HG02884 (cell line): ENCODE data around the gene DLX6.

Source experiments
- ATAC-seq: cut with Tn5 transposase; IDR thresholded peaks from one replicate; pipeline ENCODE4 v1.9.1; 2021; ENCODE audit warnings: mild to moderate bottlenecking, moderate library complexity; ENCODE audit not compliant: unreplicated experiment

Gene DLX6

DNA sequence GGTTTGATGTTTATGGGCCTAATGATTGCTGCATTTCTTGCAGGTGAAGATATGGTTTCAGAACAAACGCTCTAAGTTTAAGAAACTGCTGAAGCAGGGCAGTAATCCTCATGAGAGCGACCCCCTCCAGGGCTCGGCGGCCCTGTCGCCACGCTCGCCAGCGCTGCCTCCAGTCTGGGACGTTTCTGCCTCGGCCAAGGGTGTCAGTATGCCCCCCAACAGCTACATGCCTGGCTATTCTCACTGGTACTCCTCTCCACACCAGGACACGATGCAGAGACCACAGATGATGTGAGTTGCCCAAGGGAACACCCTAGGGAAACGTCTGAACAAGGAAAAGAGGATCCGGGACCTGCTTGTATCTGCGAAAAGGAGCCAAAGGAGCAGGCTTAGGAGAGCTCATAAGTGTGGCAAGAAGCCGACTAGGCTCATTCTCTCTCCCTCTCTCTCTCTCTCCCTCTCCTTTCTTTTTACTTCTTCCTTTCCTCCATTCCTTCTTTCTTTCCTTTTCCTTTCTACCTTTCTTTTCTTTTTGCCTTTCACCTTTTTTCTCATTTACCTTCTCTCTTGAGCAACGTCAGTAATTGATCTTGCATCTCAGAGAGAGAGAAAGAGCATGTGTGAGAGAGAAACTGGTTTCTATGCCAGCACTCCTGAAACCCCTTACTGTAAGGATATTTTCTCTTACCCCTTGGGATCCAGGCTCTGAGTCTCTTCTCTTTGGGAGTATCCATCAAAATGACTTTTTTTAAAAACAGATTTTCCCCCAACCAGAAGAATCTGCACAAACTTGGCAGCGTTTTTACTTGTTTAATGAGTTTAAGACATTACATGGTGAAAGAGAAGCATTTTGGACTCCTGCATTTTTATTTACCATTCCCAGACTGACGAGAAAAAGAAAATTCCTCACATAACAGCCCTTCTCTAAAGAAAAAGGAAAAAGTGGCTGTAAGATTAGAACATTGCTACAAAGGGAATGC, 4.7 kb downstream of the DLX6 start:
- ATAC-seq: no peak

DNA sequence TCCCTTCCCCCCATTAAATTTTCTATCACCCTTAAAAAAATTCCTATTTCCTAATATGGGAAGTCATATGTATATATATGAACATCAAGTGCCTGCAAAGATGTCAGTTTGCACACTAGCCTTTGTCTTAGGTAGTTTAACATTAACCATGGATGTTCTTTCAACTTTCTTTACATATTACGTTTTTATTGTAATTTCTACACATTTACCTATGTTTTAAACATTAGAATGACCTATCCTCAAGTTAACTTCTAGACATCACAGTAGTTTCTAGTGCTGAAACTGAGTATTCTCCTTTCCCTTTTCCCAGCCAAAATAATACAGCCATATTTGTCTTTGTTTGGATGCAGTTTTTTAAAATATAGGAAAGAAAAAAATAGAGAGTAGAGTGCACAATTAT, 5.8 kb downstream of the DLX6 start:
- ATAC-seq: no peak

DNA sequence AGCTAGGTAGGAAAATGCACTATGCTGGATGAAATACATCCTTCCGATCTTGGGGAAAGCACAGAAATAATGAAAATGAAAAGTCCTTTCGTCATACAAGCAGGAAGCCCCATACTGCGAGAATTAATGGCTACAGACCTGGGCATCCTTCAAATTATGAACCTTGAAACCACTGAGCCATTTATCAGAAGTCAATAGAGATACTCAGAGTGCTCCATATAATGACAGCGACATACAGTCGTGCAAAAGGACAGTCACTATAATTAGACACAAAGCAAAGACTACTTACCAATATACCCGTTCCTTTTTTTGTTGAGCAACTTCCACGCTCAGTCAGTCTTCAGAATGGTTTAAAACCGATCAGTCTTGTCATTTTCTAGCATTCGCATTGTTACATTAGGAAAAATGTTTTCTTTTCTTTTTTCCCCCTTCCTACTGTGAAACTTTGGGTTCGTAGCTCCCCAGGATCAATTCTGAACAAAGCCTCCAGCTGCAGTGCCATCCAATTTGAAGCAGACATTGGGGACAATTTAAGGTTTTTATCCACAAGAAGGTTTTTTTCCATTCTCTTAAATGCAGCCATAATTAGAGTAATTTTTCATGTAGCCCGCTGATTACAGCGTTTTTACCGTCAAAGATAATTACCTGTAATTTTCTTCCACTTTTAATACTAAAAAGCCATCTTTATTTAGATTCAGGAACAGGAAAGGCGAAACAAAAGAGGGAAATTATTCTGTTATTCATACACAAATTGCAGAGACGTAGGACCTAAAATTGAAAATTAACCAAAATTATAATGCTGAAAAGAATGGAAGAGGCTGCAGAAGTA, 6.4 kb downstream of the DLX6 start:
- no peak for ATAC-seq

DNA sequence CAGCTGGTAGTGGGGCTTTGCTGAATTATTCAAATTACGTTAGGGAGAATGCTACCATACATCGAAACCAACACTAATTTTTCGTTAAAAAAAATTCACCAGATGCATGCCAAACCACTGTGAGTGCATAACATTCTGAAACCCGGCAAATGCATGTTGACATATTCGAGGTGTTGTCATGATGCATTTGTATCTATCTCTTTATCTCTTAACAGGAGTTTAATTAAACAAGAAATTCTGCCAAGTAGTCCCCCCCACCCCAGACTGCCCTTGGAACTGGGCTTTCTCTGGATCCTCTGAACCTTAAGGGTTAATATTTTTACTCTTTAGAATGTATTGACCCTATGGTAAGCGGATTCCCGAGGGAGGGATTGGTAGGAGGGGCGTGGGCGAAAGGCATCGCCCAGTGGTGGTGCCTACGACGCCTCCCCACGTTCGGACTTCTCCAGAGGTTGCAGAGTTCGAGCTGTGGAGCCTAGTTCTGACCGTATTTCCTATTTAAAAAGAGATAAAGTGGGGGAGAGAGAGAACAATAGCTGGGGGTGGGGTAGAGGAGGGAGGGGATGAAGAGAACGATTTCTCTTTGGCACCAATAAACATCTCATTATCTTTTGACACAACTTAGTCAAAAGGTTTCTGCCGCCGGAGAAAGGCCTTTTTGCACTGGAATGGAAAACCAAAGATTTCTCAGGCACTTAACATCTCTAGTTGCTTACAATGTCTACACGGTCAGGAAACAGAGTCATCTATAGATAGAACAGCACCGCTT, 7.2 kb downstream of the DLX6 start:
- no peak for ATAC-seq

GRCh38 chr7:97013134-97013844, 7.9 kb downstream of the DLX6 start:
- no peak for ATAC-seq

DNA sequence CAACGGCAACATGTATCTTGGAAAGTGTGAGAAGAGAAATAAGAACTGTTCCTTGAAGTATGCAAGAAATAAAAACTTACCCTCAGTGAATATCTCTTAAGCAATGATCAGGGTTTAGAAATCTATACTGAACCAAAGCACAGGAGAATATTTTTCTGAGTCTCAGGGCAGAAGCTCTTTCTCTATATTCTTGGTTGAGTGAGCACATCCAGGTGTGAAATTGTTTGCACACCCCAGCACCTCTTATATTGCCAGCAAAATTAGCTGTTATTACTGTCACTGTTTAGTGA, 8.4 kb downstream of the DLX6 start:
- no peak for ATAC-seq

DNA sequence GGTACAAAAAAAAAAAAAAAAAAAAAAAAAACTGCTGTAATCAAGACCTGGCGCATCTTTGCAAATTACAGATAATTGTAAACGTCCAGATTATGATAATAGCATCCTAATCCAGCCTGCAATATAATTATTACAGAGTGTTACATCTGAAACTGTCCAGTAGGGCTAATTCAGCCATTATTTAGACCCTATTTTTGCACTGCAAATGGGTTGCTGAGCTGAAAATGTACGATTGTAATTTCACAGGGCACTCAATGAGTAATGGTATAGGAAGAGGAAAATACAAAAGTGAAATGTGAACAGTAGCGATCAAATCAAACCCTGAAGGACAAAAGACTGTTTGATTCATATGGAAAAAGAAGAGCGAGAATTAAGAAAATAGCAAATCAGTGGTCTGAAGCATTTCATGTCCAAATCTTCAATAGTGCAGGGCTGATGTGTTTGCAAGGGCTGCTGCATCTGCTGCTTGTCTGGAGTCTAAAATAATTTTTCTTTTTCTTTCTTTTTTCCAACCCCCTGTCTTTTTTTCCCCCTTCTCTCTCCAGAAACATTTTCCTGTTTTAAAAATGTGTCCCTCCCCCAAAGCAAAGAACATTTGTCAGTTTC, 8.9 kb downstream of the DLX6 start:
- no peak for ATAC-seq

DNA sequence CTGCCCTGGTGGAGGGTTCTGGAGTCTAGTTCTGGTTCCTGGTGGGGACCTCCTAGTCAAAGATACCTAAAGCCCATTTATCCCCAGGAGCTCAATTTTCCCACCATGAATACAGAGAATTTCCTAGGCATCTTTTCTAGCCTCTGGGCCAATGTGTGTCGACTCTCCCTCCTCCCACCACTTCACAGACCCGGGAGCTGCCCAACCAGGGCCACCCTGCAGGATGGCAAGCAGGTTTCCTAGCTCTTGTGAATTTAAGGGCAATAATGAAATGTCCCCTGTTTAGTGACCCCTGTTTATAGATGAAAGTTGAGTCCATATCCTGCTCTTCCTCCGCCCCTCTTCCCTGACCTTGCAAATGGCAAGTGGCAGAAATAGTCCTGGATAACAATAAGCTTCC, 9.9 kb downstream of the DLX6 start:
- no peak for ATAC-seq

DNA sequence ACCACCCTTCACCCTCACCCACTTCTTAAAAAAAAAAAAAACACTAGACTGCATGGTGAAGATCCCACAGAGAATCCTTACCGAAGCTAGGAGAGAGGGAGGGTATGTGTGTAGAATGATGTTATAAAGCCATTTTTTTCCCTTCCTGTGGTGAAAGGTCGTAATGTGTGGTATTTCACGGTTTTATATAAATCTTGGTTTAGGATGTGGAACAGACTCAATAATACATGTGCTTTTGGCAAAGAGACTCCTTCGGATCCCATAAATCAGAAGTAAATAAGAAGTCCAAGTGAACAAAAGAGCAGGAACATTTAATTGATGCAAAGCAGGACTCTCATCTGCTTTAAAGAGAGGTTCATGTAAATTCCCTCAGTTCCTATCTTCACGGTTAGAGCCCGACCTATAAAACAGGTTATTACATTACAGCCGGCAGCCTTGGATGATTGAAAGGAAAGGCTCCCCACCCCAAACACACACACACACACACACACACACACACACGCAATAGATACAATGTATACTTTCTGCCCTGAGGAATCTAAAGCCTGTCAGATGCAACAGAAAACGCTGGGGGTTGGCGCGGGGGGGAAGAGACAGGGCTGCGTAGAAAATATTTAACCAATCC, 10.5 kb downstream of the DLX6 start:
- ATAC-seq: no peak

- no peak for ATAC-seq
Measured at GRCh38 chr7:97016381-97017191, 11.2 kb downstream of the DLX6 start.

GRCh38 chr7:97017192-97018125, 12.1 kb downstream of the DLX6 start:
- ATAC-seq: no peak

DNA sequence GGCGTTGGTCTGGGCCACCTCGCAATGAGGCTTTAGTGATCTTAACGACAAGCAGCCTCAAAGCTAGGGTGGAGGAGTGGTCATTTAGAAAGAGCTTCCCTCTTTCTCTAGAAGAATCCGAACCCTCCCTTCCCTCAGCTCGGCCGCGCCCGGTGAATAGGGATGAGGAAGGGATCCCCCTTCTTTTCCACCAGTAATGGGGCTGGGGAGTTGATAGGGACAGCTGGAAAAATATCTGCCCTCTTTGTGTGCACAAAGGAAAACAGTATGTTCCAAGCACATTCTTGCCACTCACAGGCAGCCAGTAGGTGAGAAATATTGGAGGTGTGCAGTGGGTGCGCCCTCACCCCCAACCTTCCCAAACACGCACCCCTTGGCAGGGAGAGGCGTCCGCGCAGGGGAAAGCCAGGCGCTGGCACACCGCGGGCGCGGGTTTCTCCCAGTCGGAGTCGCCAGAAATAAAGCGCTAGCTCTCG, 12.8 kb downstream of the DLX6 start:
- ATAC-seq: no peak

GRCh38 chr7:97018791-97019531, 13.6 kb downstream of the DLX6 start:
- ATAC-seq: no peak

- no peak for ATAC-seq
Measured at GRCh38 chr7:97019710-97020225, 14.4 kb downstream of the DLX6 start.

DNA sequence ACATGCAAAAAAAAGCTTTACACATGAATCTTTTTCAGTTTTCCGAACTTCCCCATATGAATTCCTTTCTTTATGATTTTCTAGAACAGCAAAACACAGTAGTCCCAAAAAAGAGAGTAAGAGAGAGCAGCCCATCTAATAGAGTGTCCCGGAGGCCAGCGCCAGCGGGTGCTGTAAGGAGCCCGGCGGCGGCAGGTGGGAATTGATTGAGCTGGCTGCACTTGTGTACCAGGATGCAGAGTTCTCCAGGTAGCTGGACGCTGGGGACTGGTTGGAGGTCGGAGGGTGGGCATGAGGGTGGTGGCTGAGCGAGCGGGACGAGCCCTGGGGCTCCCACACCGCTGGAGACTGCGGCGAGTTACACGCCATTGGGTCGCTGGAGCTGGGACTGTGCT, 15.2 kb downstream of the DLX6 start:
- no peak for ATAC-seq

DNA sequence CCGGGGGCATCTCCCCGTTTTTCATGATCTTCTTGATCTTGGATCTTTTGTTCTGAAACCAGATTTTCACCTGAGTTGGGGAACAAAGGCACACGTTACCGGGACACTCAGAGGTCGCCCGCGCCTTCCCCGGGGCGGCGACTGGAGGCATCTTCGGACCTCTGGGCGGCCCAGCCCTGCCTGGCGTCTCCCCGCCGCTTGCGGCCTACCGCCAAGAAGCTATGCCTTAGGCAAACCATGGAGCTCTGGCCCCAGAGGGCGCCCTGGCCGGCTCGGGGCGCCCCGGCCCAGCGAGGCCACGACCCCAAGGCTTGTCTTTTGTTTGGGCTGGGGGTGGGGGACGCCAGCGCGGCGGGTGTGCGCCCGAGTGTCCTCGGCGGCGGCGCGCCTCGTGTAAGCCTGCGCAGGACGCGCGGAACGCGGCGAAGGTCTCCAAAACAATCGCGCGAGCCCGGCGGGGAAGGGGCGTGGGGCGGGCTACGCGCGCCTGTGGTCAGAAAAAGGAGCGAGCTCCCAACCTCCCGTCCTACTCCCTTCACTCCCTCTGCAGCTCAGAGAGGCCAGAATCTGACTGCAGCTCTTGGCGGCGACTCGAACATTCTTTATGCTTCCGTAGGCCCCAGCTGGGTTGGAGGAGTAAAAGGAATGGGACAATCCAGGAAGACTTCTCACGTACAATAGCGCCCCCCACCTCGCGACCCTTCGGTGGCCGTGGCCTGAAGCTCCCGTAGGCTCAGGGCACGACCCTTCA, 15.8 kb downstream of the DLX6 start:
- ATAC-seq: no peak
